ENCODE measurements around the gene PIK3AP1. TPM values are rescaled to one million over a fixed set of nuclear protein-coding genes. Genes with fewer than 3 reads are reported as not detected.

Gene PIK3AP1
- total RNA-seq, 1 experiment from 2014 or later = 7.1 TPM

DNA sequence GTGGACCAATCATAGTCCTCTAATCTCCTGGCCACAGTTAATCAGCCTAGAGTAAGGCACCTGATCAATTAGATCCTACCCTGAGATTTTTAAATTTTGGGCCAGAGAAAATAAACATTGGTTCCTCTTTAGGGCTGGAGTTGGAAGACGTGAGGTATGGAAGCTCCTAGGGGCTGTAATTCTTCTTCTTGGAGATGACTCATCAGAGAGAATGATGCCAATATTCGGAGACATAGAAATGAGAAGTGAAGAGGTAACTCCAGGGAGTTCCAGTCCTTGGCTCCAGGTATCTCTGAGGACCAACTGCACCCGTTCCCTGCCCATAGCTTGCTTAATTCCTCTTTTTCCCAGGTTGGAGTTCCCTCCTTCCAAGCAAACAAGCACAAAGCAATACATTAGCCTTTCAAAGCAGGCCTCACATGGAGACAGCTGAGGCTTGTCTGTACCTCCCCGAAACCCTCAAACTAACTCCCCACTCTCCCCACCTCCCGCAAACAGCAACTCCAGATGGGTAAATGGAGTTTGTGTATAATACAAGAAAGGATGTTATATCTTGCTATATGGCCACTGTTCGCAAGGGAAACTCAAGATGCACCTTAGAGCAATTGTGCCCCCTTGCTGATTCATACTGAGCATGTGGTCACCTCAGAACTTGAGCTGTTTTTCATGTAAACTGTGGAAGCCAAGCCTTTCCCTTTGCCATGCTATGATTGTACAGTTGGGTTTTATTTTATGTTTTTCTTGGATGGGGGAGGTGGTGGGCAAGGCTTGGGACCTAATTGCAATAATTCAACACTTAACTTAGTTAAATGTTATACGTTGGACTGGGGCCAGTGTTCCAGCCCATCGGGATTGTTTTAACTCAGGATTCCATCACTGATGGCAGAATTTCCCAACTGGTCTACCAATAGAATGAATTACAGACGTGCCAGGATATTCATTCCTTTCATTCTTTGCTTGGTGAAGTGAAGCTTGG, 29.3 kb downstream of the PIK3AP1 start:
- CTCF ChIA-PET = no interaction called here
- intact Hi-C loops (cut with micrococcal nuclease) = no loop called here
- BruUV-seq (replicated peaks) = no TSS peak
- TF ChIP-seq EGR1 (IDR thresholded peaks at IDR 0.05; ENCODE audit: low read depth) (no peak), JUND (IDR thresholded peaks at IDR 0.05) (no peak), EZH2 (IDR thresholded peaks at IDR 0.05) (no peak), MAX (IDR thresholded peaks at IDR 0.05) (no peak), SP1 (IDR thresholded peaks at IDR 0.05; ENCODE audit: low read depth) (no peak), ZBTB33 (IDR thresholded peaks at IDR 0.05; ENCODE audit: extremely low read depth, insufficient replicate concordance, low read length) (no peak), YY1 (IDR thresholded peaks at IDR 0.05; ENCODE audit: extremely low read depth, insufficient replicate concordance, low read depth, low read length) (no peak), SRF (IDR thresholded peaks at IDR 0.05; ENCODE audit: low read depth) (no peak), ZFX (IDR thresholded peaks at IDR 0.05) (no peak), REST (IDR thresholded peaks at IDR 0.05; ENCODE audit: low read depth) (no peak), ZNF274 (IDR thresholded peaks at IDR 0.05; ENCODE audit: low read depth, low read length) (no peak), SIN3A (IDR thresholded peaks at IDR 0.05; ENCODE audit: low read depth) (no peak), ELF1 (IDR thresholded peaks at IDR 0.05; ENCODE audit: borderline replicate concordance, low read depth) (no peak), FOSL1 (IDR thresholded peaks at IDR 0.05; ENCODE audit: low read depth) (no peak), RAD21 (IDR thresholded peaks at IDR 0.05; ENCODE audit: low read depth) (no peak), POLR2AphosphoS5 (IDR thresholded peaks at IDR 0.05; ENCODE audit: low read depth, low read length) (no peak), POLR2A (IDR thresholded peaks at IDR 0.05; ENCODE audit: borderline replicate concordance, extremely low read depth, insufficient read depth, insufficient read length) (no peak), CEBPB (IDR thresholded peaks at IDR 0.05; ENCODE audit: low read depth) (no peak), EZH2phosphoT487 (IDR thresholded peaks at IDR 0.05; ENCODE audit: borderline replicate concordance) (no peak)
- no peaks in the 10 kb centered on the region for H3K9me2 ChIP-seq (ENCODE audit: insufficient read depth)
- no peaks in the 10 kb centered on the region for H3K36me3 ChIP-seq (ENCODE audit: control insufficient read depth in 1 of 2, insufficient read depth in 2 of 2, low read length in 2 of 2)
- no peaks in the 10 kb centered on the region for H4K20me1 ChIP-seq (ENCODE audit: insufficient read depth)
- POLR2A ChIA-PET = no interaction called here
- H3K79me2 ChIP-seq (ENCODE audit: insufficient read depth, low read length) = no peaks in the 10 kb centered on the region
- no peak overlapping the region for H3K9ac ChIP-seq (ENCODE audit: low read length)
- H3K9me3 ChIP-seq (ENCODE audit: control insufficient read depth in 1 of 2, insufficient read depth in 1 of 2, low read depth in 1 of 2, low read length in 2 of 2) = no peaks in the 10 kb centered on the region
- no peak overlapping the region for H3K4me2 ChIP-seq (ENCODE audit: low read length)
- DNase-seq (ENCODE audit: low read depth, low spot score) = no peak
- no peak overlapping the region for H3K27ac ChIP-seq (ENCODE audit: low read depth, low read length)
- no peak for ATAC-seq
- no peaks in the 10 kb centered on the region for H3K4me1 ChIP-seq (ENCODE audit: control insufficient read depth in 1 of 2, insufficient read depth in 2 of 2, low read length in 2 of 2)
- H3K27me3 ChIP-seq (ENCODE audit: insufficient read depth, low read length) = no peaks in the 10 kb centered on the region
- RAD21 ChIA-PET (ENCODE audit: low non-redundant PET in 1 of 2, low total read pairs in 2 of 2, uncharacterized antibody in 2 of 2, unreplicated experiment in 2 of 2) = no interaction called here
- no peak overlapping the region for H2AFZ ChIP-seq (ENCODE audit: low read depth, low read length, poor library complexity, severe bottlenecking)
- no peak overlapping the region for H3K4me3 ChIP-seq (replicated peaks in 1 of 2; ENCODE audit: low read depth in 1 of 2, low read length in 2 of 2)

Data from HCT116 (cell line).